ENCODE measurements around the gene DLX4. TPM values are rescaled to one million over a fixed set of nuclear protein-coding genes. Genes with fewer than 3 reads are reported as not detected.

DLX4 gene
- total RNA-seq, 1 donor from 2014 or later, result 2.4 TPM

DNA sequence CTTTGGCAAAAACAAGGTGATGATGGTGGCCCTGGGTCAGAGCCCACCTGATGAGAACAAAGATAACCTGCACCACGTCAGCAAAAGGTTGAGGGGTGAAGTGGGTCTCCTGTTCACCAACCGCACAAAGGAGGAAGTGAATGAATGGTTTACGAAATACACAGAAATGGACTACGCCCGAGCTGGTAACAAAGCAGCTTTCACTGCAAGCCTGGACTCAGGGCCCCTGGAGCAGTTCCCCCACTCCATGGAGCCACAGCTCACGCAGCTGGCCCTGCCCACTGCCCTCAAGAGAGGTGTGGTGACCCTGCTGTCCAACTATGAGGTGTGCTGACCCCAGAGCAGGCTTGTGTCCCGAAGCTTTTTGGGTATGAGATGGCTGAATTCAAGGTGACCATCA is 29.7 kb upstream of the DLX4 start:
- no peak overlapping the region for H3K27ac Mint-ChIP-seq
- DNase-seq (ENCODE audit: low spot score, unreplicated experiment), result no peak
- peaks cover 59% of the 10 kb centered on the region for H3K27me3 Mint-ChIP-seq
- H3K4me3 Mint-ChIP-seq (ENCODE audit: low read depth), result no peak overlapping the region
- TF ChIP-seq, protein P1, sequence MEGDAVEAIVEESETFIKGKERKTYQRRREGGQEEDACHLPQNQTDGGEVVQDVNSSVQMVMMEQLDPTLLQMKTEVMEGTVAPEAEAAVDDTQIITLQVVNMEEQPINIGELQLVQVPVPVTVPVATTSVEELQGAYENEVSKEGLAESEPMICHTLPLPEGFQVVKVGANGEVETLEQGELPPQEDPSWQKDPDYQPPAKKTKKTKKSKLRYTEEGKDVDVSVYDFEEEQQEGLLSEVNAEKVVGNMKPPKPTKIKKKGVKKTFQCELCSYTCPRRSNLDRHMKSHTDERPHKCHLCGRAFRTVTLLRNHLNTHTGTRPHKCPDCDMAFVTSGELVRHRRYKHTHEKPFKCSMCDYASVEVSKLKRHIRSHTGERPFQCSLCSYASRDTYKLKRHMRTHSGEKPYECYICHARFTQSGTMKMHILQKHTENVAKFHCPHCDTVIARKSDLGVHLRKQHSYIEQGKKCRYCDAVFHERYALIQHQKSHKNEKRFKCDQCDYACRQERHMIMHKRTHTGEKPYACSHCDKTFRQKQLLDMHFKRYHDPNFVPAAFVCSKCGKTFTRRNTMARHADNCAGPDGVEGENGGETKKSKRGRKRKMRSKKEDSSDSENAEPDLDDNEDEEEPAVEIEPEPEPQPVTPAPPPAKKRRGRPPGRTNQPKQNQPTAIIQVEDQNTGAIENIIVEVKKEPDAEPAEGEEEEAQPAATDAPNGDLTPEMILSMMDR (IDR thresholded peaks at IDR 0.05; ENCODE audit: unreplicated experiment), result no peak
- H3K36me3 Mint-ChIP-seq (ENCODE audit: insufficient read depth), result no peaks in the 10 kb centered on the region
- no peaks in the 10 kb centered on the region for H3K4me1 Mint-ChIP-seq (ENCODE audit: low read depth)
- H3K9me3 Mint-ChIP-seq (ENCODE audit: low read depth), result no peaks in the 10 kb centered on the region

DNA sequence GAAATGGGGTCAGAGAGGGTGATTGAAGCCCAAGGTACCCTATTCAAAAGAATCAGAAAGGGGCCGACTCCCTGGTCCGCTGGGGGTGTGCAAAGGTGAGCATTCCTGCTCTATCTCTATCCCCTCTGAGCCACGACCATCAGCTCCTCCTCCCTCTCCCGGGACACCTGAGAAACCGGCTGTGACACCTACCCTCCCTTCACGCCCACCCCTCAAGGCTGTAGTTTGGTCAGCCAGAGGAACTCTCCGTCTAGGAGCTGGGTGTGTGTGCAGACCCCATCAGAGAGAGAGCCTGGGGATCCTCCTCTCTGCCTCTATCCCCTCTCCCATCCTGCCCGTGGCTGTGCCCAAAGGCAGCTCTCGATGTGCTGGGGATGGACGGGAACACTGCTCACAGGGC is 27.6 kb upstream of the DLX4 start:
- peaks cover 56% of the 10 kb centered on the region for H3K27me3 Mint-ChIP-seq
- no peak overlapping the region for H3K27ac Mint-ChIP-seq

DNA sequence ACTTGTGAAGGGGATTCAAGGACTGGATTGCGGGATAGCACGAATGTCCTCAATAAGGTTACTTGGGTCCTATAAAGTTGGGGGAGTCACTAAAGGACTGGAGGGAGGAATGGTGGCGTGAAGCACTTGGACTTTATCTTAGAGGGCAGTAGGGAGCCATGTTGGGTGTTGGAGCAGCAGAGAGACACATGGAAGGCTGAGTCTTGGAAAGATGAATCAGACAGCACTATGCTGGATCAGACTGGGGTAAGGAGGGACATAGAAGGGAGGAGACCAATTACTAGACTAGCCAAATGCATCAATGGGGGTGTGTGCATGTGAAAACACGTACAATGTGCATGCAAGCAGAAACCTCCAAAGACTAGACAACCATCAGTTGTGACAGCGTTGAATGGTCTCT is 26.0 kb upstream of the DLX4 start:
- Mint-ChIP-seq H3K4me1 (ENCODE audit: low read depth) (peaks cover 3% of the 10 kb centered on the region), H3K27ac (no peak overlapping the region)
- TF ChIP-seq, protein P1 (IDR thresholded peaks at IDR 0.05; ENCODE audit: unreplicated experiment), result no peak

More for the DNA sequence above, 27.6 kb upstream of the DLX4 start:
- H3K4me1 Mint-ChIP-seq (ENCODE audit: low read depth), result peaks cover 1% of the 10 kb centered on the region
- H3K4me3 Mint-ChIP-seq (ENCODE audit: low read depth), result no peak overlapping the region
- TF ChIP-seq, protein P1 (IDR thresholded peaks at IDR 0.05; ENCODE audit: unreplicated experiment), result no peak
- H3K36me3 Mint-ChIP-seq (ENCODE audit: insufficient read depth), result no peaks in the 10 kb centered on the region
- no peaks in the 10 kb centered on the region for H3K9me3 Mint-ChIP-seq (ENCODE audit: low read depth)
- no peak for DNase-seq (ENCODE audit: low spot score, unreplicated experiment)

DNA sequence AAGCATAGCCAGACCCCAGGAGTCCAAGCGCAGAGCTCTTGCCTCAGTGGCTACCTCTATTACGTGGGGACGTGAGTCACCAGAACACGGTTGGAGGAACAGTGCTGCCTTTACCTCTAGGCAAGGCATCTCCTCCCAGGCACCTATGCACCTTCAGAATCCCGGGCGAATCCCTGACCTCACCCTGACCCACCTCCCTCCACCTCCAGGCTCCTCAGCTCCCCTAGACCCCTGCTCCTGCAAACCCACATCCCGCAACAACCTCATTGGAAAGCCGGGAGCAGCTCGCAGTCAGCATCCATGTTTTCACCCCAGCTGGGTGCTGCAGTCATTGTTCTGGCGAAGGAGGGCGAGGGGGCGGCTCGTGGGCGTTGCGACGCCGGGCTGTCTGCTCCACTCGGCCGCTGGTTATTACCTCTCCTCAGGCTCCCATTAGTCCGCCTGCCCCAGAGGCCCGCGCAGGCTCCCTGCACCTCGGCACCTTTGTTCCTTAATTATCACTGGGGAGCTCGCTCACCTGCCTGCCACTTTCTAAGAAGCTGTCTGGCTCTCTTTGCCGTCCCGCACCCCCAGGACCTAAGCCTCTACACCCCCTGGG is 24.6 kb upstream of the DLX4 start:
- no peak for DNase-seq (ENCODE audit: low spot score, unreplicated experiment)

More for the DNA sequence above, 26.0 kb upstream of the DLX4 start:
- Mint-ChIP-seq H3K9me3 (ENCODE audit: low read depth) (no peaks in the 10 kb centered on the region), H3K36me3 (ENCODE audit: insufficient read depth) (no peaks in the 10 kb centered on the region), H3K27me3 (peaks cover 58% of the 10 kb centered on the region), H3K4me3 (ENCODE audit: low read depth) (no peak overlapping the region)
- DNase-seq (ENCODE audit: low spot score, unreplicated experiment), result no peak

DNA sequence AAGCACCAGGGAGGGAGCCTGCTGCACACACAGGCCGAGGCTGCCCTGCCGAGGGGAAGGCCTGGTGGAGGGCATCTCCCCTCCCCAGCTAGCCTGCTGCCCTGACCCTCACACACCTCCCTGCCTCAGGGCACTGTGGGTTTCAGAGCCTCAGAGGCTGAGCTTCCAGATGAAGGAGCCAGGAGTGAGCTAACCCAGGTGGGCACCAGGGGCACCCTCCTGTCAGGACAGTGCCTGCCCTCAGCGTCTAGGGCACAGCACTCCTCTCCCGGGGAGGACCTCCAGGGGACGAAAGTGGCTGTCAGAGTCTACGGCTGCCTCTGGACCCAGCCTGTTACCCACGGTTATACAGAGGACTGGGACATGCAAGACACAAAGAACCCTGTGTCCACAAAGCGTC is 22.8 kb upstream of the DLX4 start:
- H3K9me3 Mint-ChIP-seq (ENCODE audit: low read depth), result no peaks in the 10 kb centered on the region
- DNase-seq (ENCODE audit: low spot score, unreplicated experiment), result no peak
- H3K4me3 Mint-ChIP-seq (ENCODE audit: low read depth), result no peak overlapping the region
- TF ChIP-seq, protein P1 (IDR thresholded peaks at IDR 0.05; ENCODE audit: unreplicated experiment), result no peak
- H3K4me1 Mint-ChIP-seq (ENCODE audit: low read depth), result peaks cover 3% of the 10 kb centered on the region
- no peaks in the 10 kb centered on the region for H3K36me3 Mint-ChIP-seq (ENCODE audit: insufficient read depth)
- H3K27me3 Mint-ChIP-seq, result peaks cover 64% of the 10 kb centered on the region
- H3K27ac Mint-ChIP-seq, result no peak overlapping the region

More for the DNA sequence above, 24.6 kb upstream of the DLX4 start:
- Mint-ChIP-seq H3K4me3 (ENCODE audit: low read depth) (no peak overlapping the region), H3K9me3 (ENCODE audit: low read depth) (no peaks in the 10 kb centered on the region), H3K27me3 (peaks cover 62% of the 10 kb centered on the region), H3K27ac (no peak overlapping the region), H3K4me1 (ENCODE audit: low read depth) (peaks cover 3% of the 10 kb centered on the region), H3K36me3 (ENCODE audit: insufficient read depth) (no peaks in the 10 kb centered on the region)
- TF ChIP-seq, protein P1 (IDR thresholded peaks at IDR 0.05; ENCODE audit: unreplicated experiment), result no peak

All from progenitor cell of endocrine pancreas (in vitro differentiated cells).